ENCODE data around the gene KCNK4.

The KCNK4 gene

GRCh38 chr11:64253481-64253880, 37.6 kb upstream of the KCNK4 start:
- no peak for DNase-seq (ENCODE audit: low read depth)

- DNase-seq (ENCODE audit: low read depth): no peak
These were observed 36.8 kb upstream of the KCNK4 start for GRCh38 chr11:64254326-64254725.

GRCh38 chr11:64255135-64256128, 35.7 kb upstream of the KCNK4 start:
- no peak for DNase-seq (ENCODE audit: low read depth)

- no peak for DNase-seq (ENCODE audit: low read depth)
These were observed 34.8 kb upstream of the KCNK4 start for GRCh38 chr11:64256300-64256699.

- DNase-seq (ENCODE audit: low read depth): no peak
These were observed 32.7 kb upstream of the KCNK4 start for GRCh38 chr11:64258356-64258755.

GRCh38 chr11:64258946-64259532, 32.1 kb upstream of the KCNK4 start:
- no peak for DNase-seq (ENCODE audit: low read depth)

GRCh38 chr11:64259533-64260067, 31.5 kb upstream of the KCNK4 start:
- DNase-seq (ENCODE audit: low read depth): no peak

- no peak for DNase-seq (ENCODE audit: low read depth)
These were observed 30.9 kb upstream of the KCNK4 start for GRCh38 chr11:64260147-64260708.

GRCh38 chr11:64261556-64262080, 29.5 kb upstream of the KCNK4 start:
- no peak for DNase-seq (ENCODE audit: low read depth)

GRCh38 chr11:64262271-64263002, 28.7 kb upstream of the KCNK4 start:
- no peak for DNase-seq (ENCODE audit: low read depth)

GRCh38 chr11:64263021-64263946, 27.8 kb upstream of the KCNK4 start:
- DNase-seq (ENCODE audit: low read depth): no peak

GRCh38 chr11:64263947-64264317, 27.2 kb upstream of the KCNK4 start:
- no peak for DNase-seq (ENCODE audit: low read depth)

GRCh38 chr11:64264371-64264852, 26.7 kb upstream of the KCNK4 start:
- DNase-seq (ENCODE audit: low read depth): no peak

- no peak for DNase-seq (ENCODE audit: low read depth)
These were observed 25.6 kb upstream of the KCNK4 start for GRCh38 chr11:64265176-64266160.

GRCh38 chr11:64266339-64266738, 24.8 kb upstream of the KCNK4 start:
- no peak for DNase-seq (ENCODE audit: low read depth)

- no peak for DNase-seq (ENCODE audit: low read depth)
These were observed 23.7 kb upstream of the KCNK4 start for GRCh38 chr11:64267207-64267945.

GRCh38 chr11:64268025-64268892, 22.8 kb upstream of the KCNK4 start:
- no peak for DNase-seq (ENCODE audit: low read depth)
